SJSA1 (cell line): ENCODE measurements around the gene VPS37B. TPM values are rescaled to one million over a fixed set of nuclear protein-coding genes. Genes with fewer than 3 reads are reported as not detected.

Source experiments
- DNase-seq, 2 experiments: peaks; one replicate each; pipeline ENCODE4 v3.0.0-alpha.2; 2015 to 2020; ENCODE audit warnings: low spot score in 2 of 2, low read depth in 1 of 2
- H3K27ac ChIP-seq: fragments of 250-450 bp; sonication (Bioruptor Pico); 2 replicates; pipeline ENCODE4 v1.5.1; 2020; ENCODE audit warnings: mild to moderate bottlenecking, moderate library complexity
- H3K27me3 ChIP-seq: fragments of 250-450 bp; sonication (Bioruptor Pico); replicated peaks from 2 replicates; pipeline ENCODE4 v1.5.1; 2020; ENCODE audit warnings: mild to moderate bottlenecking, moderate library complexity
- H3K36me3 ChIP-seq: fragments of 250-450 bp; sonication (Bioruptor Pico); 2 replicates; pipeline ENCODE4 v1.5.1; 2020; ENCODE audit warnings: mild to moderate bottlenecking
- H3K4me1 ChIP-seq: fragments of 250-450 bp; sonication (Bioruptor Pico); replicated peaks from 2 replicates; pipeline ENCODE4 v1.6.1; 2021; ENCODE audit warnings: mild to moderate bottlenecking
- H3K4me3 ChIP-seq: fragments of 250-450 bp; sonication (Bioruptor Pico); 2 replicates; pipeline ENCODE4 v1.5.1; 2020; ENCODE audit warnings: mild to moderate bottlenecking
- H3K9me3 ChIP-seq: fragments of 250-450 bp; sonication (Bioruptor Pico); replicated peaks from 2 replicates; pipeline ENCODE4 v1.5.1; 2020; ENCODE audit warnings: mild to moderate bottlenecking
- total RNA-seq: library from RNA; depleted of rRNA; stranded (reverse); fragments of >200 nt; shearing (Covaris generic); gene quantifications from 2 replicates; pipeline ENCODE4 v1.2.3, GENCODE V29; 2014

VPS37B gene
- total RNA-seq, 1 experiment from 2014 or later = 31.5 TPM

DNA sequence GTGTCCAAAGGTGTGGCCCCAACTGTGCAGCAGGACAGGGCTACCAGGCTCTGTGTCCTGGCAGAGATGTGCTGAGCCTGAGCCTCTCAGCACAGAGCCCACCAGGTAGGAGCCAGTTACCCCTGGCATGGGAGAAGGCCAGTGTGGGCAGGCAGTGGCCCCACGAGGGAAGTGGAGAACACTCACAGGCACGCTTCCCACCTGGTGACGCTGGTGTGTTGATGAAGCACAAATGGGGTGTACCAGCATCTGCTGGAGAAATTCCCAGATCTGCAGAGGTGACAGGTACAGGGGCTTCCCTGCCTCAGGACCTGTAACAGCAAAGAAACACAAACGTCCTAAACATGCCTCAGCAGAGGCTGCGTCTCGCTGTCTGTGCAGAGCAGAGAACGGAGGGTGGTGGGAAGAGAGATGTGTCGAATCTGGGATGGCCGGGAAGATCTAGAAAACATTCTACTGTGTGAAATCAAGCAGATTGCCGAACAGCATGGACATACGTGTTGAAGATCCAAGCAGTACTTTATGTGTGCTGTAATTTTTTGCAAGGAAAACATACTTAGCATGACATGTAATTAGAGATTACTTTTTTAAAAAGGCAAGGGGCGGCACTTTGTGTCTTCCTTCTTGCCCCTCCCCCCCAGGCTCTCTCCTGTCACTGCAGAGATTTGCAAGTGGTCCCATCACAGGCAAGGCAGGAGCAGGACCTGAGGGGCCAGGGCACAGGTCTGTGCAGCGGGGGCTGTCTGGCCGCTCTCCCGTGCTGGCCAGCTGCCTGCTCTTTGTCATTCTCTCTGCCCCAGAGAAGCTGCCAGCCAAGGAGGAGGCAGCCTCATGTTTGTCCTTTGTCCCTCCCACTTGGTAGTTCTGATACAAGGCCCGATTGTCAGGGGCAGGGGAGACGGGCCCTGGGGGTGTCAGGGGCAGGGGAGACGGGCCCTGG, 43.3 kb downstream of the VPS37B start:
- Histone ChIP-seq H3K9me3 (no peaks in the 10 kb centered on the region), H3K4me1 (peaks cover 22% of the 10 kb centered on the region), H3K27ac (peak overlapping the region; percentile 58), H3K27me3 (no peaks in the 10 kb centered on the region), H3K36me3 (peaks cover 5% of the 10 kb centered on the region; the same call in 1 of the 2 replicates), H3K4me3 (no peak overlapping the region)
- DNase-seq = no peak

DNA sequence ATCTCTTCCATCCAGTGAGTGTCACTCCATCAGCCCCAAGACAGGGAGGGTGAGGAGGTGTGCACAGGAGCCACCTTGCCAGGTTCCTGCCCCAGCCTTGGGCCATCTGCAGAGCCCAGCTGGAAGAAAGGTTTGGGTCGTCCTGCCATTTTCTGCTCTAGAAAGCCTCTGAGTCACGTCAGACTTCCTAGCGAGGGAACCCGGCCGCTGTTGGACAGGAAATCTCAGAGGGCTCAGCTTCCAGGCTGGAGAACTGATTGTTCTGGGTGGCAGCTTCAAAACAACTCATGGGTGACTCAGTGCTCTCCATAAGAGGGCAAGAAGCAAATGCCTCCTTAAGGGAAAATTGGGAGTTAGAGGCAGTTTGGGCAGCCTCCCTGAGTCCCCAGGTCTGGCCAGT, 44.1 kb downstream of the VPS37B start:
- DNase-seq = peak; percentile 76 to 86
- Histone ChIP-seq H3K36me3 (peaks cover 5% of the 10 kb centered on the region; the same call in 1 of the 2 replicates), H3K9me3 (no peaks in the 10 kb centered on the region), H3K4me1 (peaks cover 22% of the 10 kb centered on the region), H3K27ac (peak overlapping the region; percentile 58), H3K4me3 (no peak overlapping the region), H3K27me3 (no peaks in the 10 kb centered on the region)

DNA sequence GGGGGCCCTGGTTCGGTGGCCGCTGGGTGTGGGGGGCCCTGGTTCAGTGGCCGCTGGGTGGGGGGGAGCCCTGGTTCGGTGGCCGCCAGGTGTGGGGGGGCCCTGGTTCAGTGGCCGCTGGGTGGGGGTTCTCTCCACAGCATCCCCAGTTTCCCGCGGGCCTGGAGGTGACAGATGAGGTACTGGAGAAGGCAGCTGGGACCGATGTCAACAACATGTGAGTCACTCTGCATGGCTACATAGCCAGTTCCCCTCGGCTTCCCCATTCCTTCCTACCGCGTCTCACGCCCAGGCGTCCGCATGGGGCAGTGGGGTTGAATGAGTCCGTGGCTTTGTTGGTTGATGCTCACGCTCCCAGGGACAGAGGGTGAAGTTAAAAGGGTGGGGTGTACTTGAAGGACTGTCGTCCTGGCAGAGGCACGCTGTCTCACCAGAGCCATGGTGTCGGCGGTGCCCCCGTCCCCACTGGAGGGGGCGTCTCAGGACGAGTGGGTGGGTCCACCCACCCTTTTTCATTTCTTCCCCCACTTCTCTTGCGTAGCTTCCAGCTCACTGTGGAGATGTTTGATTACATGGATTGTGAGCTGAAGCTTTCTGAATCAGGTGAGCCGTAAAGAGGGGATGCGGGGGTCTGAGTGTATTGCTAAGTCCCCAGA, 45.1 kb downstream of the VPS37B start:
- Histone ChIP-seq H3K27me3 (no peaks in the 10 kb centered on the region), H3K4me1 (peaks cover 22% of the 10 kb centered on the region), H3K36me3 (peaks cover 5% of the 10 kb centered on the region; the same call in 1 of the 2 replicates), H3K27ac (peak overlapping the region; percentile 58), H3K9me3 (no peaks in the 10 kb centered on the region), H3K4me3 (no peak overlapping the region)
- DNase-seq = peak in 1 of 2 experiments; percentile 59

DNA sequence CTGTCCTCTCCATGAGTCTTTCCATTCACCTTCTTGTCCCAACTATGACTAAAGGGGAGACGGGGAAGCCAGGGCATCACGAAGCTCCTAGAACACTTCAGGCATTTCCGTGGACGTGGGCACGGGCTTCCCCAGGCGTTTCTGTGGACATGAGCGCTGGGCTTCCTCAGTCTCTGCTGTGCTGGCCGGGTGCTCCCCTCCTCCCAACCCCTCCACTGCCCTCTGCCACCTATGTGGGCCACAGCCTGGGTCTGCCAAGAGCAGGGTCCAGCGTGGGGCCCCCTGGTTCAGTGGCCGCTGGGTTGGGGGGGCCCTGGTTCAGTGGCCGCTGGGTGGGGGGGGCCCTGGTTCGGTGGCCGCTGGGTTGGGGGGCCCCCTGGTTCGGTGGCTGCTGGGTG, 45.9 kb downstream of the VPS37B start:
- no peak for DNase-seq
- Histone ChIP-seq H3K27ac (no peak overlapping the region), H3K4me3 (no peak overlapping the region), H3K36me3 (peaks cover 5% of the 10 kb centered on the region; the same call in 1 of the 2 replicates), H3K27me3 (no peaks in the 10 kb centered on the region), H3K9me3 (no peaks in the 10 kb centered on the region), H3K4me1 (peaks cover 22% of the 10 kb centered on the region)

DNA sequence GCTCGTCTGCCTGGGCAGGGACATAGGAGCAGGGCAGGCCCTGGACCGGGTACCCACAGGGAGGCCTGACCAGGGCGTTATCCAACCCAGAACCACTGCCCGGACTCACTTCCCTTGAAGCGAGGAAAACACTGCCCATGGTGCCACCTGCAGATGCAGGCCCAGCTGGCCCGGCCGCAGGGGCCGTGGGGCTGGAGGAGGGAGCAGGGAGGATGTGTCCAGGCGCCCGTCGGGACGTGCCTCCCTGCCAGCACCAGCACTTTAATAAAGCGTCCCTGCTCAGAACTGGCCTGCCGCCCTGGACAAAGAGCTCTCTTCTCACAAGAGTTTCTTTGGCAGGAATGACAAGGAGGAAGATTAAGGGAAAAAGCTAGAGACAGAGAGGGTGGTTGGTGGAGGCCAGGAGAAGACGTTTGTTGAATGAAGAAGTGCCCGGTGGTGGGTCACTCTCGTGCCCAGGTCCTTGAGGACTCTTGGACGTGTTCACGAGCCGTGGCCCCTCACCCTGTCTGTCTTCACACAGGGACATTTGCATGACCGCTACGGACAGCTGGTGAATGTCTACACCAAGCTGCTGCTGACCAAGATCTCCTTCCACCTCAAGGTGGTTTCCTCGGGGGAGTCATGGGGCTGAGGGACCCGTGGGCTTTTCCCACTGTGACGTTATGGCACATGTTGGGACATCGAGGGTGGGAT, 46.4 kb downstream of the VPS37B start:
- DNase-seq = no peak
- no peaks in the 10 kb centered on the region for H3K27me3 ChIP-seq
- H3K9me3 ChIP-seq = no peaks in the 10 kb centered on the region
- no peak overlapping the region for H3K4me3 ChIP-seq
- peaks cover 5% of the 10 kb centered on the region; the same call in 1 of the 2 replicates for H3K36me3 ChIP-seq
- no peak overlapping the region for H3K27ac ChIP-seq
- peaks cover 22% of the 10 kb centered on the region for H3K4me1 ChIP-seq

DNA sequence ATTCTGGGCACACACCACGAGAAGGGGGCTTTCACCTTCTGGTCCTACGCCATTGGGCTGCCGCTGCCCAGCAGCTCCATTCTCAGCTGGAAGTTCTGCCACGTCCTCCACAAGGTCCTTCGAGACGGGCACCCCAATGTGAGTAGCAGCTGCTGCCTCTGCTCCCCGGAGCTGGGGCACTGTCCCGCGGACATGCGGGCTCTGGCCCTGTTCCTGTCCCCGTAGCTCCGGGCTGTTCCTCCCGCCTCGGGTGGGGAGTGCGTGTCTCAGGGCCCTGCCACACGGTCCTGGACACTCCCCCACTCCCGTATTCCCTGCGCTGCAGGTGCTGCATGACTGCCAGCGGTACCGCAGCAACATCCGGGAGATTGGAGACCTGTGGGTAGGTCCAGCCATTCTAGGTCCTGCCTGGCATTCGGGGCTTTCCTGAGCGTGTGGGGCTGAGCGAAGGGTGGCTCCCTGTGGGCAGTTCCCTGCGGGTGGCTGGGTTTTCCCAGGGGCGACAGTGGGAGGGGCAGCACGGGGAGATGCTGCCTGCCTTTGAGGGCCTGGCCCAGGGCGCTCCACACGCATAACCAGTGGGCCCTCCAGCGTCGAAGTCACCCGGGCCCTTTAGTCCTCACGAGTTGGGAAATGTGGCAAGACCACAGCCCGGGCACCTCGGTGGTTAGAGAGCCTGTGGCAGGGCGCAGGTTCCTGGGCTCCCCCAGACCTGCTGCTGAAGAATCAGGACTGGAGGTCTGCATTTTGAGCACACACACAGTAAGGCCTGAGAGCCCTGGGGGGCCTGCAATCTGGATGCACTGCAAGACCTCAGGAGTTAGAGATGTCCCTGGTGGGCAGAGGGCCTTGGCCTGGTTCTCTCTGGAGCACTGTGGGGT, 47.2 kb downstream of the VPS37B start:
- Histone ChIP-seq H3K27me3 (no peaks in the 10 kb centered on the region), H3K36me3 (peaks cover 5% of the 10 kb centered on the region; the same call in 1 of the 2 replicates), H3K9me3 (no peaks in the 10 kb centered on the region), H3K27ac (no peak overlapping the region), H3K4me3 (no peak overlapping the region), H3K4me1 (peaks cover 22% of the 10 kb centered on the region)
- no peak for DNase-seq

DNA sequence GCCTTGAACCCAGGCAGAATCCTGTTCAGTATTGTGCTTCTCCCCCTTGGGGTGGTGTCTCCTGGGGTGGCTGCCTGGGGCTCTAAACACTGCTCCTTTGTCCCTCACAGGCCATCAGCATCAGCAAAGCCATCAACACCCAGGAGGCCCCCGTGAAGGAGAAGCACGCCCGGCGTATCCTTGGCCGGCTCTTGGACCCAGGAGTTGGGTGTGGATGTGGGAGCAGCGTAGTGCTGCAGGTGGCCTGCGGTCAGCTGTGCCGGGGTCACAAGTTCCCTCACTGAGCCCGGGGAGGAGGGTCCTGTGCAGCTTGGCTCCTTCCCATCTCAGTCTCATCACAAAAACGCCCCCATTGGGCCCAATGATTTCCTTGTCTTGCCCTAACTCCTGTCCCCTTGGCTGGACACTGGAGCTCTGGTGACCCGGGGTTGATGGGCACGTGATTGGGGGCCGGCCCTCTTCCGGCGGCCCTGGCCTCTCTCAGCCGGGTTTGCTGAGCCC, 48.0 kb downstream of the VPS37B start:
- DNase-seq = no peak
- no peaks in the 10 kb centered on the region for H3K27me3 ChIP-seq
- no peak overlapping the region for H3K4me3 ChIP-seq
- H3K4me1 ChIP-seq = peaks cover 25% of the 10 kb centered on the region
- H3K27ac ChIP-seq = no peak overlapping the region
- no peaks in the 10 kb centered on the region for H3K9me3 ChIP-seq
- H3K36me3 ChIP-seq = peaks cover 5% of the 10 kb centered on the region

DNA sequence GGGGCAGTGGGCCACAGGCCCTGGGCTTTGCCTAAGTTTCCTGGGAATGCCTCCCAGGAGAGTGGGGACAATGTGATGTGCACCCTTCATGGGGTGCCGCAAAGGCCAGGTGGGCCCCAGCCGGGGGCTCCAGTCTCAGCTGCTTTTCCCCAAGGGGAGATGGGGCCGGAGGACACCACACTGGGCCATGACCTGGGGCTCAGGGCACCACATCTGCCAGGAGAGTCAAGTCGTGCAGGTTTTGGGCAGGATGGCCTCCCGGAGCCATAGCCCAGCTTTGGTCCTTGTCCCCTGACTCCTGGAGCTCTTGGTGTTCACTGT, 48.4 kb downstream of the VPS37B start:
- Histone ChIP-seq H3K36me3 (peaks cover 9% of the 10 kb centered on the region), H3K9me3 (no peaks in the 10 kb centered on the region), H3K4me1 (peaks cover 26% of the 10 kb centered on the region), H3K27ac (no peak overlapping the region), H3K27me3 (no peaks in the 10 kb centered on the region), H3K4me3 (no peak overlapping the region)
- DNase-seq = no peak

DNA sequence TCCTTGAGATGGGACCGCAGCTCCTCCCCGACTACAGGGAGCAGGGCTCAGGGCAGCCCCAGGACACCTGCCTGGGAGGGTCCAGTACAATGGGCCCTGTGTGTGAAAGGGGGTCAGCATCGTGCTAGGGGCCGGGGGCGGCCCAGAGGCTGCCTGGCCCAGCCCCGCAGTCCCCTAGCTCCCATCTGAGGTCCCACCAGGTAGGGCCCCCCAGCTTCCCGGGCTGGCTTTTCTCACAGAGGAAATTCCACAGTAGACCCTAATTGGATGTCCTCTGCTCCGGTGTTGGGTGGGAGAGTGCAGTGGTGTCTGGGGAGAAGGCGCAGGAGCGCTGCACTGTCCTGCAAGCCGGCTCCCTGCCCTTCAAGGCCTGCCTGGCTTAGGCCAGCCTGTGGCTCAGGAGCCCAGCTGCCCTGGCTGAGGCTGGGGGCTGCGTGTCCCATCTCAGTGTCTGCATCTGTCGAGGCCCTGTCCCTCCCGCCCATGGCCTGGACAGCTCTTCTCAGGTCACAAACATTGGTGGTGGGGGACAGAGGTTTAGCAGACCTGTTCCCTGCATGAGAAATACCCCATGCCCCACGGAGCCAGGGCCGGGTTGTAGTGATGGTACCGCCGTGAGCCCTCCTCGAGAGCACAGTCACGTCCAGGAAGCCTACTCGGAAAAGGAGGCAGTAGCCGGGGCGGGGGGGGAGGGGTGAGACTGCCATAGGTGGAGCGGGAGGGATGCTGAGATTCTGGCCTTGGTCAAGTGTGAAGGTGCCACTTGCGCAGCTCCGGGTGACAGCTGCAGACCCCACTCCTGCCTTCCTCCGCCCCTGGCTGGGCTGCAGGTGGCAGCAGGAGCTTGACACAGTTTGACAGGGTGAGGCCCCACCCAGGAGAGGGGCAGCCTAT, 49.1 kb downstream of the VPS37B start:
- DNase-seq = no peak
- H3K9me3 ChIP-seq = no peaks in the 10 kb centered on the region

DNA sequence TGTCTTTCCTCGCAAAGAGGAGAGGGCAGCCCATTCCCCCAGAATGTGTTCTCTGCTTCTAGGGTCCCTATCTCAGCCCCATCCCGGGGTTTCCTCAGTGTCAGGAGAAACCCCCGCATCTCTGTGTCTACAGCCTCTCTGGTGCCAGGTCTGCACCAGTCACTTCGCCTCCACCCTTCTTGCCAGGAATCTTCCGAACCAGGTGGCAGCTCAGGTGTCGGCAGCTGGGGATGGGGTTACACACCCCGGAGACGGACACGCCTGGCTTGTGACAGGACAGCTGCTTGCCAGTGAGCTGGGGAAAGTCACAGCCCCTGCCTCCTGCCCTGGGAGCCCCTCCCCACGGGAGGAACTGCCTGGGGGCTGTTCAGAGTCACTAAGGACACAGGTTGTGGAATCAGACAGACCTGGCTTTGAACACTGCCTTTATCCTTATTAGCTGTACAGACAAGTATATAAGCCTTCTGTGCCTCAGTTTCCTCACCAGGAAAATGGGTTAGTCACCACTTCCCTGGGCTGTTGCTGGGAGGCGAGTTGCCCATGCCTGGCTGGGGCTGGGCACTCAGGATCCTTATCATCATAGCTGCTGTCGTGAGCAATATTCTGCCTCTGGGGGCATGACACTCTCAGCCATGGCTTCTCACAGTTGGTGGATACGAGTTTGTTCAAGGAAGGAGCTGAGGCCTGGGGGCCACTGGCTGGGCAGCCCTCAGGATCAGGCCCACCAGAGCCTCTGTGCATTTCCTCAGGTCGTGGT, 49.9 kb downstream of the VPS37B start:
- H3K36me3 ChIP-seq = peaks cover 5% of the 10 kb centered on the region
- no peak overlapping the region for H3K27ac ChIP-seq
- no peak for DNase-seq
- no peaks in the 10 kb centered on the region for H3K9me3 ChIP-seq
- peaks cover 26% of the 10 kb centered on the region for H3K4me1 ChIP-seq
- H3K27me3 ChIP-seq = no peaks in the 10 kb centered on the region
- H3K4me3 ChIP-seq = no peak overlapping the region

More for the DNA sequence above, 49.1 kb downstream of the VPS37B start:
- H3K36me3 ChIP-seq = peaks cover 5% of the 10 kb centered on the region
- H3K4me3 ChIP-seq = no peak overlapping the region
- peaks cover 26% of the 10 kb centered on the region for H3K4me1 ChIP-seq
- H3K27me3 ChIP-seq = no peaks in the 10 kb centered on the region
- no peak overlapping the region for H3K27ac ChIP-seq

DNA sequence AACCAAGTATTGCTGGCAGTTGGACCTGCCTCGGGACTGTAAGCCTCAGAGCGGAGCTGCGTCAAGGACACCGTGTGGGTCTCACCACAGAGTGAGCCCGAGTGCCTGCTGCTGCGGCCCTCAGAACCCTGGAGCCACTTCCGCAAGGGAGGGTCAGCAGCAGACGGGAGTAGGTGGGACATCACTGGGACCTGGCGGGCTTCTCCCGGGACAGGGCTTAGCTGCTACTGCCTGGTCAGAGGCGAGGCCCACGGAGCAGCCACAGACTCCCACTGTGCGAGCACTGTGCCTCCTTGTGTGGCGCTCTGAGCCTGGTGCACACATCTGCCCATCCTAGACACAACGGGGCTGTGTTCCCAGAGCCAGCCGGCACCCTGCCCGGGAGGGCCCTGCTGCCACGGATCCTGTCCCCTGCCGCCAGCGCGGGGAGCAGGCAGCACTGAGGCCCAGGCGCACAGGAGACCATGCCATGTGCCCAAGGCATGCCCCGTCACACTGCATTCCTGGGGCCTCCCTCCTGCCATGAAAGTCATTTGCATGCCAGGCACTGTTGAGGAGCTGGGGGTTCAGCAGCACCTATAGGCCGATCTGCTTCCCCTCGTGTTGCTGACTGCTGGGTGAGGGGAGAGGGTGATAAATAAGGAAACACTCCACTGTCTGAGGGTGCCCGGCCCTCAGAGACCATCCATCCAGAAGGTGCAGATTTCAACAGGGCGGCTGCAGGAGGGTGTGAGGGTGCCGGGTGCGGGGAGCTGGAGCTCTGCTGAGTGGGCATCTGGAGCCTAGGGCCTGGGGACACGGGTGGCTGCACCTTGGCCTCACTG, 50.7 kb downstream of the VPS37B start:
- H3K27ac ChIP-seq = no peak overlapping the region
- H3K36me3 ChIP-seq = peaks cover 5% of the 10 kb centered on the region
- no peak for DNase-seq
- H3K4me1 ChIP-seq = peaks cover 30% of the 10 kb centered on the region
- no peaks in the 10 kb centered on the region for H3K27me3 ChIP-seq
- H3K9me3 ChIP-seq = no peaks in the 10 kb centered on the region
- no peak overlapping the region for H3K4me3 ChIP-seq
